DMS53 treated with DMSO at 0.1 percent for 48 hours (cell line): ENCODE results near the gene ADAMTS4.
A peak's percentile ranks its signal among the peaks of the same experiment; 100 is the strongest.
"Not testable (repeated sequence)": the region's sequence is repeated elsewhere in the genome, so short reads cannot be mapped to it uniquely, and the experiment has no call there.

Experiments used
- DNase-seq: peaks from one replicate; lab custom pipeline; 2025; ENCODE audit not compliant: unreplicated experiment; lab: John Stamatoyannopoulos, UW

Gene ADAMTS4, protein sequence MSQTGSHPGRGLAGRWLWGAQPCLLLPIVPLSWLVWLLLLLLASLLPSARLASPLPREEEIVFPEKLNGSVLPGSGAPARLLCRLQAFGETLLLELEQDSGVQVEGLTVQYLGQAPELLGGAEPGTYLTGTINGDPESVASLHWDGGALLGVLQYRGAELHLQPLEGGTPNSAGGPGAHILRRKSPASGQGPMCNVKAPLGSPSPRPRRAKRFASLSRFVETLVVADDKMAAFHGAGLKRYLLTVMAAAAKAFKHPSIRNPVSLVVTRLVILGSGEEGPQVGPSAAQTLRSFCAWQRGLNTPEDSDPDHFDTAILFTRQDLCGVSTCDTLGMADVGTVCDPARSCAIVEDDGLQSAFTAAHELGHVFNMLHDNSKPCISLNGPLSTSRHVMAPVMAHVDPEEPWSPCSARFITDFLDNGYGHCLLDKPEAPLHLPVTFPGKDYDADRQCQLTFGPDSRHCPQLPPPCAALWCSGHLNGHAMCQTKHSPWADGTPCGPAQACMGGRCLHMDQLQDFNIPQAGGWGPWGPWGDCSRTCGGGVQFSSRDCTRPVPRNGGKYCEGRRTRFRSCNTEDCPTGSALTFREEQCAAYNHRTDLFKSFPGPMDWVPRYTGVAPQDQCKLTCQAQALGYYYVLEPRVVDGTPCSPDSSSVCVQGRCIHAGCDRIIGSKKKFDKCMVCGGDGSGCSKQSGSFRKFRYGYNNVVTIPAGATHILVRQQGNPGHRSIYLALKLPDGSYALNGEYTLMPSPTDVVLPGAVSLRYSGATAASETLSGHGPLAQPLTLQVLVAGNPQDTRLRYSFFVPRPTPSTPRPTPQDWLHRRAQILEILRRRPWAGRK

GRCh38 chr1:161198897-161199431 lies at the start of gene ADAMTS4:
ADAMTS4 (minus strand) TSS chr1:161199054; CDS start chr1:161198627, 427 bp downstream.
- DNase-seq = no peak

GRCh38 chr1:161244888-161245287 lies 46.0 kb upstream of the ADAMTS4 start:
- DNase-seq = no peak

DNA sequence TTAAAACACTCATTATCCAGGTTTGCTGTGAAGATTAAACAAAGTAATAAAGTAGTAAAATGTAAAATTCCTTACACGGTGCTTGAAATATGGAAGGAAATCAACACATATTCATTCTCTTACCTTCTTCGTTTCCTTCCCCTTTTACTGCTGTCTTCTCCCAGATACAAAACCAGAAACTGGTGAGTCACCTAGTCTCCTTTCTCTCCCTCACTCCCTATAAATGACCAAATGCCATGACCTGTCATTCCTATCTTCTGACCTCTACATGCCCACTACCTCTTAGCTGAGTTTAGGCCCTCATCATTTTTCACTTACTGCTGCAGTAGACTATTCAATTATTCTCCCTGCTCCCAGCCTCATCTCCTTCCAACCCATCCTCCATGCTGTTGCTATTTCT lies 43.5 kb upstream of the ADAMTS4 start:
- no peak for DNase-seq

GRCh38 chr1:161241682-161242081 lies 42.8 kb upstream of the ADAMTS4 start:
- no peak for DNase-seq

GRCh38 chr1:161238039-161238473 lies 39.2 kb upstream of the ADAMTS4 start, which contains the start of gene NR1I3:
NR1I3 (minus strand) TSS chr1:161238203; CDS start chr1:161236565, 1,638 bp downstream.
- no peak for DNase-seq

- DNase-seq = no peak
Measured at GRCh38 chr1:161235957-161236775, 37.3 kb upstream of the ADAMTS4 start.

DNA sequence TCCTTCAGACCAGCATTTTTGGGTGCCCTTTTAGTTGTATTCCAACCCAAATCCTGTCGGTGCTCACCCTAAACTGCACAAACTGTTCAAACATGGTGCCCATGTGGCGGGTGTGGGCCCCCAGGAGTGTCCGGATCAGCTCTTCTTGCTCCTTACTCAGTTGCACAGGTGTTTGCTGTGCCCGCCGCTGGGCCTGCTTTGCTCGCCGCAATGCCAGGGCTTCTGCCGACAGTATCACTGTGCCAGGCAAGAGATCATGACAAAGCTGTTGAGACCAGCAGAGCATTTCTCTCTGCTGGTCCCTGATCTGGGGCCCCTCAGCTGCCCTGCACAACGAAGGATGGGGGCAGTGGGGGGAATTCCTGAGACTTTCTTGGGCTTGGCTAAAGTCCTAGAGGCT lies 34.2 kb upstream of the ADAMTS4 start:
- DNase-seq = no peak

GRCh38 chr1:161230762-161231161 lies 31.9 kb upstream of the ADAMTS4 start:
- DNase-seq = no peak

DNA sequence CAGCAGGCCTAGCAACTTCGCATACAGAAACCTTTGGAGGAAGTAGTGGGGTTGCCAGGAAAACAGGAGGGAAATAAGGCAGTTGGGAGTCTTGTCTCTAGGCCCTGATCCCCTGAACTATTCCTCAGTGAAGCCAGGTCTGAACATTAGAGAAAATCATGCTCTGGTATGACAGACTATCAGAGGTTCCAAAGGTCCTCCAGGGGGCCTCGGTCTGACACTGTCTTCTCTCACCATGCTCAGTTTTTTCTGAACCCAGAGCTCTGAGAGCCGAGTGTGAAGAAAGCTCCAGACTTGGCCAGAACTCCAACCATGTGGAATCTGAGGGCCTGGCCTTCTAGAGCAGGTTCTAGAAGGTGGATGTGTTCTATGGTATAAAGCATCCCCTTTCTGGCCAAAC lies 31.0 kb upstream of the ADAMTS4 start:
- no peak for DNase-seq

DNA sequence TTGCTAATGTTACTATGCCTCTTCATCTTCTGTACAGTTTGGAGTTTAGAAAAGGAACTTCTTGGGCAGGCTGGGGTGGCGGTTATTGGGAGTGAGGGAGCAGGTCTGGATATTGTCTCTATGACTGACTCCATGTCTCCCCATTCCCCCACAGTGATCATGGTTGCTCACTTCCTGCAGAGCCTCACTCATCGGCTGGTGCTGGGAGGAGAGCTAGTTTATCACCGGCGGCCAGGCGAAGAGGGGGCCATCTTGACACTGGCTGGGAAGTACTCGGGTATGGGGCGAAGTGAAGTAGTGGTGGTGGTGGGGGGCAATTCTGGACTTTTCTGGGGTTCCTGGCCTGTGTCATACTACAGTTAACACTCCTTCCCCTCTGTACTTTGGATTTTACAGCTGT lies 29.2 kb upstream of the ADAMTS4 start:
- DNase-seq = no peak

DNA sequence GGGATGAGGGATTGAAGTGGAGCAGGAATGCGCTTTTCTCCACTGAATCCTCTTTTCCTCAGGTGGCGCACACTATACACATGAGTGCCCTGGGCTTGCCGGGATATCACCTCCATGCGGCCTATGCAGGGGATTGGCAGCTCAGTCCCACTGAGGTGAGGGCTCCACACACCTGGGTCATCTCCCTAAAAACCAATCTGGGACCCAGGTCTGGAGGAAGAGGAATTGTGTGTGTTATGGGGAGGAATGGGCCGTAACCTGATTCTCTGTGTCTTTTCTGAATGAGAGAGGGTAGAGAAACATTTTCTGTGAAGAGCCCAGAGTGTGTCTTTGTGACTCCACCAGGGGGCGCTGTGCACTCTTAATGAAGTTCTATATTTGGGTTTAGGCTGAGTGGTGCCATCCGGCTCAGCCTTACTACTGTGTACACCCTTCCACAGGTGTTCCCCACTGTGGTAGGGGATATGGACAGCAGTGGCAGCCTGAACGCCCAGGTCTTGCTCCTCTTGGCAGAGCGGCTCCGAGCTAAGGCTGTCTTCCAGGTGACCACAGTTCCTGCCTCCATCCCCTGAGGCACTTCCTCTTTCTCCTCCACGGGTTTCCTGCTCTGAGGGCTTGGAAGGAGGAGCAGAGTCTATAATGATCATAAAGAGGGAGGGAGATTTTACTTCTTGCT lies 28.5 kb upstream of the ADAMTS4 start:
- DNase-seq = peak; percentile 80

- DNase-seq = no peak
Measured at GRCh38 chr1:161226759-161227158, 27.9 kb upstream of the ADAMTS4 start.

GRCh38 chr1:161226320-161226711 lies 27.5 kb upstream of the ADAMTS4 start:
- no peak for DNase-seq

- DNase-seq = peak; percentile 97
Measured at GRCh38 chr1:161225534-161226319, 26.9 kb upstream of the ADAMTS4 start, which contains the start of gene TOMM40L. TOMM40L (plus strand) TSS chr1:161226060; CDS start chr1:161226490, 430 bp downstream.

DNA sequence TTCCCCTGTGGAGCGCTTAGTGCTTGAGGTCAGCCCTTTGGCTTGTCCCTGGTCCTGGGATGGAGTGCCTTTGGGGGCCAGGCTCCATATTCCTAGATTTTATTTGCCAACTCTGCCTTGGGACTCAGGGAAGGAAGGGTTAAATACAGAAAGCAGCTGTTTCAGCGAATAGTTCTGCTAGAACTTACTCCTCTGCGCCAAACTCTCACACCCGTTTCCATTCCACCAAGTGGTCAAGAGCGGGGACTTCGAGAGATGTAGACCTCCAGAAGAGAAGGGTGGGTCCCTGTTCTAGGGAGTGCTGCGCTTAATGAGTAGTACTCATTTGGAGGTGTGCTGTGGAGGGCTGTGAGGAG lies 26.3 kb upstream of the ADAMTS4 start:
- no peak for DNase-seq

GRCh38 chr1:161224695-161225087 lies 25.8 kb upstream of the ADAMTS4 start:
- DNase-seq = not testable (repeated sequence)

- DNase-seq = no peak
Measured at GRCh38 chr1:161223805-161224694, 25.2 kb upstream of the ADAMTS4 start.
